ENCODE results near the gene AKIP1.

DNA sequence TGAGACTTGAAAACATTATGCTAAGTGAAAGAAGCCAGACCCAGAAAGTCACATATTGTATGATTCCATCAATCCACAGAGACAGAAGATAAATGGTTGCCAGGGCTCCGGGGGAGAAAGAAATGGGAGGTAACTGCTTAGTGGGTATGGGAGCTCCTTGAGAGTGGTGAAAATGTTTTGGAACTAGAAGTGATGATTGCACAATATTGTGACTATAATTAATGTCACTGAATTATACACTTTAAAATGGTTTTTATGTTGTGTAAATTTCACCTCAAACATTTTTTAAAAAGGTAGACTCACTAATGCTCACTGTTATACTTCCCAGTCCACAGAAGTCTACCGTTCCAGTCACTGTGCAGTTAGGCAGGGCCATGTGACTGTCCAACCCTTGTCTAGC is 32.2 kb upstream of the AKIP1 start:
- TF ChIP-seq, protein P1, sequence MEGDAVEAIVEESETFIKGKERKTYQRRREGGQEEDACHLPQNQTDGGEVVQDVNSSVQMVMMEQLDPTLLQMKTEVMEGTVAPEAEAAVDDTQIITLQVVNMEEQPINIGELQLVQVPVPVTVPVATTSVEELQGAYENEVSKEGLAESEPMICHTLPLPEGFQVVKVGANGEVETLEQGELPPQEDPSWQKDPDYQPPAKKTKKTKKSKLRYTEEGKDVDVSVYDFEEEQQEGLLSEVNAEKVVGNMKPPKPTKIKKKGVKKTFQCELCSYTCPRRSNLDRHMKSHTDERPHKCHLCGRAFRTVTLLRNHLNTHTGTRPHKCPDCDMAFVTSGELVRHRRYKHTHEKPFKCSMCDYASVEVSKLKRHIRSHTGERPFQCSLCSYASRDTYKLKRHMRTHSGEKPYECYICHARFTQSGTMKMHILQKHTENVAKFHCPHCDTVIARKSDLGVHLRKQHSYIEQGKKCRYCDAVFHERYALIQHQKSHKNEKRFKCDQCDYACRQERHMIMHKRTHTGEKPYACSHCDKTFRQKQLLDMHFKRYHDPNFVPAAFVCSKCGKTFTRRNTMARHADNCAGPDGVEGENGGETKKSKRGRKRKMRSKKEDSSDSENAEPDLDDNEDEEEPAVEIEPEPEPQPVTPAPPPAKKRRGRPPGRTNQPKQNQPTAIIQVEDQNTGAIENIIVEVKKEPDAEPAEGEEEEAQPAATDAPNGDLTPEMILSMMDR (IDR thresholded peaks at IDR 0.05; ENCODE audit: low read depth, low read length), result no peak
- no peak for TF ChIP-seq POLR2A (IDR thresholded peaks at IDR 0.05; ENCODE audit: extremely low read depth, insufficient read length)

Measured in NB4 (cell line).